LNCaP clone FGC (cell line): ENCODE measurements around the gene CFAP77.
"Not testable (repeated sequence)": the region's sequence is repeated elsewhere in the genome, so short reads cannot be mapped to it uniquely, and the experiment has no call there.

Experiments used
- DNase-seq: peaks from one replicate; pipeline ENCODE4 v3.0.0-alpha.2; 2011; ENCODE audit warnings: low read depth
- H3K4me3 ChIP-seq: 2 replicates; pipeline ENCODE4 v1.5.1; 2011; ENCODE audit warnings: mild to moderate bottlenecking, low read depth, low read length, control low read depth
- CTCF ChIP-seq: IDR thresholded peaks from 2 replicates; pipeline ENCODE4 v1.5.1; 2012; ENCODE audit warnings: mild to moderate bottlenecking; ENCODE audit not compliant: control insufficient read depth, insufficient read depth; ENCODE audit errors: extremely low read depth

Gene CFAP77

GRCh38 chr9:132370592-132370991 lies 39.4 kb upstream of the CFAP77 start:
- no peak for DNase-seq
- H3K4me3 ChIP-seq = no peak overlapping the region
- no peak for TF ChIP-seq CTCF

- DNase-seq = no peak
- no peak for TF ChIP-seq CTCF
These were observed 37.6 kb upstream of the CFAP77 start for GRCh38 chr9:132372177-132373095.

GRCh38 chr9:132377769-132378168 lies 32.2 kb upstream of the CFAP77 start:
- not testable (repeated sequence) for H3K4me3 ChIP-seq

More at GRCh38 chr9:132372177-132373095, 37.6 kb upstream of the CFAP77 start:
- H3K4me3 ChIP-seq = no peak overlapping the region

GRCh38 chr9:132378416-132378815 lies 31.6 kb upstream of the CFAP77 start:
- not testable (repeated sequence) for DNase-seq

More at GRCh38 chr9:132377769-132378168, 32.2 kb upstream of the CFAP77 start:
- not testable (repeated sequence) for DNase-seq

GRCh38 chr9:132381966-132382541 lies 28.0 kb upstream of the CFAP77 start:
- DNase-seq = peak; percentile 49
- H3K4me3 ChIP-seq = no peak overlapping the region
- no peak for TF ChIP-seq CTCF

More at GRCh38 chr9:132378416-132378815, 31.6 kb upstream of the CFAP77 start:
- not testable (repeated sequence) for H3K4me3 ChIP-seq

- H3K4me3 ChIP-seq = no peak overlapping the region
- no peak for DNase-seq
- TF ChIP-seq CTCF = no peak
These were observed 26.5 kb upstream of the CFAP77 start for GRCh38 chr9:132383462-132383883.

- DNase-seq = no peak
- TF ChIP-seq CTCF = no peak
- no peak overlapping the region for H3K4me3 ChIP-seq
These were observed 25.6 kb upstream of the CFAP77 start for GRCh38 chr9:132384376-132384775.

- DNase-seq = no peak
- no peak for TF ChIP-seq CTCF
- no peak overlapping the region for H3K4me3 ChIP-seq
These were observed 22.9 kb upstream of the CFAP77 start for GRCh38 chr9:132387133-132387532.
